Activated CD4-positive, alpha-beta T cell treated with anti-CD3 and anti-CD28 coated beads for 36 hours (primary cell): ENCODE data around the gene ARPP21. TPM values are rescaled to one million over a fixed set of nuclear protein-coding genes. Genes with fewer than 3 reads are reported as not detected.

Source experiments
- ATAC-seq: fragments of 200-7000 bp; cut with Tn5 transposase; one replicate; pipeline ENCODE4 v1.10.0; 2021; ENCODE audit warnings: mild to moderate bottlenecking, moderate library complexity
- CTCF ChIA-PET: fragments of 350-600 bp; sonication (Branson Sonifier 250); formaldehyde crosslinking; loops from one replicate; lab custom pipeline; 2021; ENCODE audit warnings: antibody characterized with exemption; lab: Charles Lee
- POLR2A ChIA-PET: fragments of 350-600 bp; sonication (Branson Sonifier 250); formaldehyde crosslinking; loops from one replicate; lab custom pipeline; 2021; ENCODE audit warnings: antibody characterized with exemption, inconsistent platforms; lab: Charles Lee
- DNase-seq: peaks from one replicate; pipeline ENCODE4 v3.0.0-alpha.2; 2020
- H3K27ac Mint-ChIP-seq: one replicate; pipeline ENCODE4 v1.8.0; 2021; ENCODE audit warnings: mixed read lengths
- H3K27me3 Mint-ChIP-seq: one replicate; pipeline ENCODE4 v1.8.0; 2021; ENCODE audit warnings: mixed read lengths
- H3K36me3 Mint-ChIP-seq: one replicate; pipeline ENCODE4 v1.8.0; 2021; ENCODE audit warnings: low read depth, mixed read lengths
- H3K4me1 Mint-ChIP-seq: one replicate; pipeline ENCODE4 v1.8.0; 2021; ENCODE audit warnings: mixed read lengths
- H3K4me3 Mint-ChIP-seq: one replicate; pipeline ENCODE4 v1.8.0; 2021; ENCODE audit warnings: mild to moderate bottlenecking, moderate library complexity, mixed read lengths
- H3K9me3 Mint-ChIP-seq: one replicate; pipeline ENCODE4 v1.8.0; 2021; ENCODE audit warnings: low read depth, mixed read lengths
- intact Hi-C, 2 experiments: fragments of 100-400 bp; cut with DNase I in 1 of 2; cut with micrococcal nuclease in 1 of 2; formaldehyde crosslinking; loops; one replicate each; pipeline versions ENCODE4 v1.14.2 to v1.15.1; 2022 to 2024; cut with DNase I, micrococcal nuclease
- total RNA-seq, 2 experiments: library from RNA; stranded (reverse); gene quantifications; one replicate each; pipeline ENCODE4 v1.2.3, GENCODE V29; 2021

The ARPP21 gene
- total RNA-seq, 2 experiments from 2014 or later, result not detected

- ChIA-PET POLR2A (no interaction called here), CTCF (interaction anchor here (0.5 to 1.2 kb wide), 2 partner anchors 11 to 68 kb away, joined by 3 to 6 read pairs; no protein-coding TSS in a partner anchor)
- Mint-ChIP-seq H3K4me1 (peaks cover 6% of the 10 kb centered on the region), H3K4me3 (no peak overlapping the region), H3K36me3 (no peaks in the 10 kb centered on the region), H3K27ac (no peak overlapping the region), H3K9me3 (no peaks in the 10 kb centered on the region), H3K27me3 (peaks cover 27% of the 10 kb centered on the region)
- ATAC-seq, result no peak
- no peak for DNase-seq
- intact Hi-C loops, result no loop called here
Observed at GRCh38 chr3:35644451-35644850, 5.1 kb downstream of the ARPP21 start.

GRCh38 chr3:35645189-35645588 lies 5.9 kb downstream of the ARPP21 start:
- DNase-seq (no peak), ATAC-seq (no peak)
- H3K27me3 Mint-ChIP-seq, result peaks cover 21% of the 10 kb centered on the region

GRCh38 chr3:35646081-35646480 lies 6.8 kb downstream of the ARPP21 start:
- POLR2A ChIA-PET, result interaction anchor here (0.6 kb wide), 1 partner anchor 148 kb away, joined by 3 read pairs; no protein-coding TSS in a partner anchor
- Mint-ChIP-seq H3K9me3 (no peaks in the 10 kb centered on the region), H3K36me3 (no peaks in the 10 kb centered on the region), H3K27me3 (peaks cover 13% of the 10 kb centered on the region), H3K4me3 (no peak overlapping the region), H3K27ac (no peak overlapping the region), H3K4me1 (no peaks in the 10 kb centered on the region)
- CTCF ChIA-PET, result interaction anchor here (0.6 to 2.1 kb wide), 3 partner anchors 9 to 25 kb away, joined by 3 to 6 read pairs (median 4); no protein-coding TSS in a partner anchor
- DNase-seq, result no peak
- intact Hi-C loops, result no loop called here
- no peak for ATAC-seq

More at GRCh38 chr3:35645189-35645588, 5.9 kb downstream of the ARPP21 start:
- CTCF ChIA-PET, result no interaction called here
- Mint-ChIP-seq H3K4me1 (peaks cover 3% of the 10 kb centered on the region), H3K4me3 (no peak overlapping the region), H3K36me3 (no peaks in the 10 kb centered on the region), H3K9me3 (no peaks in the 10 kb centered on the region), H3K27ac (no peak overlapping the region)
- intact Hi-C loops, result no loop called here
- POLR2A ChIA-PET, result no interaction called here

GRCh38 chr3:35647461-35647860 lies 8.1 kb downstream of the ARPP21 start:
- DNase-seq, result no peak
- ATAC-seq, result no peak
- ChIA-PET CTCF (interaction anchor here (1.7 to 2.1 kb wide), 2 partner anchors 7 to 11 kb away, joined by 4 to 6 read pairs; no protein-coding TSS in a partner anchor), POLR2A (interaction anchor here (0.5 kb wide), 1 partner anchor 806 kb away, joined by 3 read pairs; no protein-coding TSS in a partner anchor)
- intact Hi-C loops, result no loop called here
- no peak overlapping the region for H3K4me3 Mint-ChIP-seq
- no peaks in the 10 kb centered on the region for H3K4me1 Mint-ChIP-seq
- H3K9me3 Mint-ChIP-seq, result no peaks in the 10 kb centered on the region
- H3K36me3 Mint-ChIP-seq, result no peaks in the 10 kb centered on the region
- H3K27ac Mint-ChIP-seq, result no peak overlapping the region
- H3K27me3 Mint-ChIP-seq, result peaks cover 6% of the 10 kb centered on the region

GRCh38 chr3:35648347-35648746 lies 9.0 kb downstream of the ARPP21 start:
- Mint-ChIP-seq H3K27me3 (peaks cover 5% of the 10 kb centered on the region), H3K4me3 (no peak overlapping the region), H3K4me1 (no peaks in the 10 kb centered on the region), H3K9me3 (no peaks in the 10 kb centered on the region), H3K36me3 (no peaks in the 10 kb centered on the region), H3K27ac (no peak overlapping the region)
- ChIA-PET POLR2A (no interaction called here), CTCF (no interaction called here)
- ATAC-seq, result no peak
- DNase-seq, result no peak
- intact Hi-C loops, result no loop called here

- Mint-ChIP-seq H3K36me3 (no peaks in the 10 kb centered on the region), H3K9me3 (no peaks in the 10 kb centered on the region), H3K27ac (no peak overlapping the region), H3K4me3 (no peak overlapping the region), H3K27me3 (peaks cover 5% of the 10 kb centered on the region), H3K4me1 (peaks cover under 1% of the 10 kb centered on the region)
- ChIA-PET POLR2A (no interaction called here), CTCF (interaction anchor here (0.7 kb wide), 1 partner anchor 28 kb away, joined by 3 read pairs; no protein-coding TSS in a partner anchor)
- DNase-seq (no peak), ATAC-seq (no peak)
- intact Hi-C loops, result no loop called here
Observed at GRCh38 chr3:35649405-35649804, 10.1 kb downstream of the ARPP21 start.

- ATAC-seq (no peak), DNase-seq (no peak)
- no peak overlapping the region for H3K4me3 Mint-ChIP-seq
- H3K4me1 Mint-ChIP-seq, result peaks cover 2% of the 10 kb centered on the region
- no peaks in the 10 kb centered on the region for H3K9me3 Mint-ChIP-seq
- H3K27ac Mint-ChIP-seq, result no peak overlapping the region
- H3K27me3 Mint-ChIP-seq, result peaks cover 4% of the 10 kb centered on the region
- CTCF ChIA-PET, result no interaction called here
- intact Hi-C loops, result loop anchor here in 1 of 2 experiments (10.0 kb wide), 1 partner anchor 767 kb away; no protein-coding TSS in a partner anchor
- no peaks in the 10 kb centered on the region for H3K36me3 Mint-ChIP-seq
- POLR2A ChIA-PET, result no interaction called here
Observed at GRCh38 chr3:35651426-35651825, 12.1 kb downstream of the ARPP21 start.

- Mint-ChIP-seq H3K36me3 (no peaks in the 10 kb centered on the region), H3K27ac (no peak overlapping the region), H3K27me3 (peaks cover 4% of the 10 kb centered on the region), H3K9me3 (no peaks in the 10 kb centered on the region), H3K4me1 (peaks cover 2% of the 10 kb centered on the region), H3K4me3 (no peak overlapping the region)
- ATAC-seq, result no peak
- POLR2A ChIA-PET, result no interaction called here
- CTCF ChIA-PET, result no interaction called here
- no peak for DNase-seq
- intact Hi-C loops, result loop anchor here in 1 of 2 experiments (10.0 kb wide), 1 partner anchor 767 kb away; no protein-coding TSS in a partner anchor
Observed at GRCh38 chr3:35651851-35652250, 12.5 kb downstream of the ARPP21 start.

- DNase-seq (no peak), ATAC-seq (no peak)
- intact Hi-C loops, result loop anchor here in 1 of 2 experiments (10.0 kb wide), 1 partner anchor 769 kb away; no protein-coding TSS in a partner anchor
- H3K27ac Mint-ChIP-seq, result no peak overlapping the region
- peaks cover 2% of the 10 kb centered on the region for H3K4me1 Mint-ChIP-seq
- peaks cover 6% of the 10 kb centered on the region for H3K27me3 Mint-ChIP-seq
- POLR2A ChIA-PET, result no interaction called here
- no peaks in the 10 kb centered on the region for H3K36me3 Mint-ChIP-seq
- CTCF ChIA-PET, result no interaction called here
- H3K9me3 Mint-ChIP-seq, result no peaks in the 10 kb centered on the region
- H3K4me3 Mint-ChIP-seq, result no peak overlapping the region
Observed at GRCh38 chr3:35653347-35653746, 14.0 kb downstream of the ARPP21 start.

- ATAC-seq (no peak), DNase-seq (no peak)
- Mint-ChIP-seq H3K36me3 (no peaks in the 10 kb centered on the region), H3K4me3 (no peak overlapping the region), H3K9me3 (no peaks in the 10 kb centered on the region), H3K27me3 (peaks cover 3% of the 10 kb centered on the region), H3K27ac (no peak overlapping the region), H3K4me1 (peaks cover 2% of the 10 kb centered on the region)
- CTCF ChIA-PET, result interaction anchor here (0.6 to 1.9 kb wide), 2 partner anchors 8 to 544 kb away, joined by 3 to 6 read pairs; no protein-coding TSS in a partner anchor
- POLR2A ChIA-PET, result no interaction called here
- intact Hi-C loops, result loop anchor here in 1 of 2 experiments (10.0 kb wide), 1 partner anchor 770 kb away; no protein-coding TSS in a partner anchor
Observed at GRCh38 chr3:35654476-35654875, 15.2 kb downstream of the ARPP21 start.

- peaks cover 3% of the 10 kb centered on the region for H3K27me3 Mint-ChIP-seq
- intact Hi-C loops, result loop anchor here in 1 of 2 experiments (10.0 kb wide), 1 partner anchor 774 kb away; no protein-coding TSS in a partner anchor
- DNase-seq, result no peak
Observed at GRCh38 chr3:35658686-35659085, 19.4 kb downstream of the ARPP21 start.

GRCh38 chr3:35659768-35660167 lies 20.4 kb downstream of the ARPP21 start:
- ATAC-seq (no peak), DNase-seq (peak; percentile 16)
- Mint-ChIP-seq H3K4me1 (no peaks in the 10 kb centered on the region), H3K27me3 (peaks cover 4% of the 10 kb centered on the region), H3K4me3 (no peak overlapping the region), H3K27ac (no peak overlapping the region), H3K36me3 (no peaks in the 10 kb centered on the region), H3K9me3 (no peaks in the 10 kb centered on the region)
- intact Hi-C loops, result loop anchor here in 1 of 2 experiments (10.0 kb wide), 1 partner anchor 775 kb away; no protein-coding TSS in a partner anchor
- POLR2A ChIA-PET, result interaction anchor here (0.6 kb wide), 1 partner anchor 23 kb away, joined by 9 read pairs; no protein-coding TSS in a partner anchor
- CTCF ChIA-PET, result interaction anchor here (0.6 to 1.1 kb wide), 2 partner anchors 23 to 454 kb away, joined by 3 to 4 read pairs; no protein-coding TSS in a partner anchor

More at GRCh38 chr3:35658686-35659085, 19.4 kb downstream of the ARPP21 start:
- no peaks in the 10 kb centered on the region for H3K36me3 Mint-ChIP-seq
- peaks cover 2% of the 10 kb centered on the region for H3K4me1 Mint-ChIP-seq
- no peak overlapping the region for H3K27ac Mint-ChIP-seq
- ATAC-seq, result no peak
- H3K9me3 Mint-ChIP-seq, result no peaks in the 10 kb centered on the region
- no peak overlapping the region for H3K4me3 Mint-ChIP-seq
- ChIA-PET CTCF (interaction anchor here (0.6 to 1.9 kb wide), 3 partner anchors 12 to 112 kb away, joined by 4 read pairs; no protein-coding TSS in a partner anchor), POLR2A (no interaction called here)
